Heart right ventricle (tissue), 16 donors: ENCODE results near the gene LEFTY1. TPM values are rescaled to one million over a fixed set of nuclear protein-coding genes. Genes with fewer than 3 reads are reported as not detected.

Experiments
- ATAC-seq, 8 donors: fragments of 200-7000 bp; cut with Tn5 transposase; one replicate each; pipeline ENCODE4 v1.9.1; 2020; ENCODE audit warnings: mild to moderate bottlenecking in 8 of 8, moderate library complexity in 8 of 8, moderate number of reproducible peaks in 1 of 8
- DNase-seq, 2 donors: peaks; one replicate each; pipeline ENCODE4 v3.0.0-alpha.2; 2020
- H3K27ac ChIP-seq, 10 donors: fragments of 200-600 bp; sonication (generic) in 2 of 10; one replicate each; pipeline versions ENCODE4 v1.5.0 to v1.8.0; 2020 to 2022; ENCODE audit warnings: mild to moderate bottlenecking in 3 of 10
- H3K27me3 ChIP-seq, 7 donors: fragments of 200-600 bp; one replicate each; pipeline ENCODE4 v1.8.0; 2021 to 2022; ENCODE audit warnings: mild to moderate bottlenecking in 2 of 7
- H3K36me3 ChIP-seq, 9 donors: fragments of 200-600 bp; sonication (generic) in 1 of 9; one replicate each; pipeline versions ENCODE4 v1.5.0 to v1.8.0; 2020 to 2022; ENCODE audit warnings: mild to moderate bottlenecking in 2 of 9
- H3K4me1 ChIP-seq, 9 donors: fragments of 200-600 bp; sonication (generic) in 1 of 9; one replicate each; pipeline versions ENCODE4 v1.5.0 to v1.8.0; 2020 to 2022; ENCODE audit warnings: mild to moderate bottlenecking in 4 of 9
- H3K4me3 ChIP-seq, 10 donors: fragments of 200-600 bp; sonication (generic) in 2 of 10; one replicate each; pipeline versions ENCODE4 v1.5.0 to v1.8.0; 2020 to 2022; ENCODE audit warnings: mild to moderate bottlenecking in 7 of 10, moderate library complexity in 2 of 10
- H3K9me3 ChIP-seq, 11 donors: fragments of 200-600 bp in 10 of 11; sonication (generic) in 2 of 11; one replicate each; pipeline versions ENCODE4 v1.5.0 to v1.8.0; 2013 to 2022; ENCODE audit warnings: mild to moderate bottlenecking in 2 of 11, control low read depth in 1 of 11, moderate library complexity in 1 of 11
- WGBS, 2 donors: extraction: QIAGEN DNeasy Blood & Tissue Kit; methylation state at CpG; one replicate each; pipeline ENCODE4 v1.1.7; 2013; ENCODE audit warnings: inconsistent platforms in 1 of 2; 5-methylcytosine and 5-hydroxymethylcytosine counted together
- intact Hi-C, 10 donors: fragments of 100-400 bp; cut with DNase I; formaldehyde crosslinking; loops; one replicate each; pipeline versions ENCODE4 v1.11.1 to v1.14.2; 2022
- polyA plus RNA-seq, 2 donors: library from polyadenylated mRNA; stranded (reverse); fragments of 200-250 nt; gene quantifications; one replicate each; pipeline ENCODE4 v1.2.3, GENCODE V29; 2013
- total RNA-seq, 10 donors: library from RNA; stranded (reverse); fragmentation: NEBNext Ultra II Directional in 3 of 10; extraction: Animal tissue kit (Norgen Biotek cat#: 25700) in 3 of 10; gene quantifications; one replicate each; pipeline versions ENCODE4 v1.2.1 to v1.2.4, GENCODE V29; 2021 to 2023
- TF ChIP-seq, protein P1 (sequence below), 9 donors: fragments of 200-600 bp; sonication (generic) in 2 of 9; IDR thresholded peaks; one replicate each; pipeline versions ENCODE4 v1.5.0 to v1.8.0; 2021 to 2022; ENCODE audit warnings: antibody characterized with exemption in 9 of 9, mild to moderate bottlenecking in 5 of 9, moderate library complexity in 1 of 9
- donor health status: Arrhythmogenic right ventricular cardiomyopathy.
- donor health status: ischemic (EF 13 %, LVEDD 7.1; RV severe dilation, severe dysfunction).
- donor health status: healthy with polysubstance abuse.
- donor health status: DM: no; HTN: yes; CAD: no.
- donor health status: DM: no; HTN: no; CAD: no.
- donor health status: ischemic (EF 25% LVEDD 6.9; RV normal size, moderate dysfunction).
- donor health status: ischemic (EF 25% LVEDD 5.7; RV mildly dilated, moderate dysfunction).
- donor health status: healthy.
- donor health status: DM: yes; HTN: yes; CAD: no.
- donor health status: Ischemic cardiomyopathy.
- donor health status: ischemic (EF 35%, LVEDD 5.7; RV mildly dilated, moderate dysfunction).
- donor health status: nonischemic (EF 11% LVEDD 7.7; RV severe dilation, severe dysfunction).
- donor health status: DM: yes; HTN: yes; CAD: no.
- donor health status: PGD.
- donor health status: ischemic (EF 29% LVEDD 5.4; RV normal size, mild dysfunction).
- donor health status: nonischemic (EF 23%, LVEDD 6.1; RV moderate dilation, normal function).

The LEFTY1 gene
- total and polyA plus RNA-seq, 12 donors: 0.15 to 0.77 (median 0.25) TPM; not detected in 3

DNA sequence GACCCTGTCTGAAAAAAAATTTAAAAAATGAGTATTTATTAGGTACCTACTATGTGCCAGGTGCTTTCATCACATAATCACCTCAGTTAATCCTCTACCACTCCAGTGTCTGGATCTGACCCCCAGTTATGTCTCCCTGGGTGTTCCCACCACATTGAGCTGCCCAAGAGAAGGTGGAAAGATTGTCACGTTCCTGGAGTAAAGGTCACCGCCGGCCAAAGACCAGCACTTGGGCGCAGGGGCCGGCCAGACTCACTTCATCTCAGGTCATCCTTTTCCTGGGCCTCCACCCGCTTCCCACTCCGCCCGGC lies 34.4 kb upstream of the LEFTY1 start:
- intact Hi-C loops: loop anchor here in 2 of 10 donors (5.0 kb wide), 2 partner anchors 49 to 54 kb away; no protein-coding TSS in a partner anchor
- TF ChIP-seq, protein P1, sequence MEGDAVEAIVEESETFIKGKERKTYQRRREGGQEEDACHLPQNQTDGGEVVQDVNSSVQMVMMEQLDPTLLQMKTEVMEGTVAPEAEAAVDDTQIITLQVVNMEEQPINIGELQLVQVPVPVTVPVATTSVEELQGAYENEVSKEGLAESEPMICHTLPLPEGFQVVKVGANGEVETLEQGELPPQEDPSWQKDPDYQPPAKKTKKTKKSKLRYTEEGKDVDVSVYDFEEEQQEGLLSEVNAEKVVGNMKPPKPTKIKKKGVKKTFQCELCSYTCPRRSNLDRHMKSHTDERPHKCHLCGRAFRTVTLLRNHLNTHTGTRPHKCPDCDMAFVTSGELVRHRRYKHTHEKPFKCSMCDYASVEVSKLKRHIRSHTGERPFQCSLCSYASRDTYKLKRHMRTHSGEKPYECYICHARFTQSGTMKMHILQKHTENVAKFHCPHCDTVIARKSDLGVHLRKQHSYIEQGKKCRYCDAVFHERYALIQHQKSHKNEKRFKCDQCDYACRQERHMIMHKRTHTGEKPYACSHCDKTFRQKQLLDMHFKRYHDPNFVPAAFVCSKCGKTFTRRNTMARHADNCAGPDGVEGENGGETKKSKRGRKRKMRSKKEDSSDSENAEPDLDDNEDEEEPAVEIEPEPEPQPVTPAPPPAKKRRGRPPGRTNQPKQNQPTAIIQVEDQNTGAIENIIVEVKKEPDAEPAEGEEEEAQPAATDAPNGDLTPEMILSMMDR (IDR thresholded peaks at IDR 0.05): no peak
- Histone ChIP-seq H3K27ac (peak overlapping the region; percentile 74 to 98 (median 93)), H3K4me3 (peak overlapping the region; percentile 63 to 95 (median 82)), H3K27me3 (no peaks in the 10 kb centered on the region), H3K36me3 (peaks cover 0 to 39% (median 0%) of the 10 kb centered on the region in 9 donors), H3K4me1 (peaks cover 5 to 45% (median 27%) of the 10 kb centered on the region in 9 donors), H3K9me3 (no peaks in the 10 kb centered on the region)
- ATAC-seq: peak in 2 of 8 donors; percentile 1 to 6
- no peak for DNase-seq
- 3 to 4% methylated on average over 8 of the region's 8 CpGs for WGBS, 2 donors

DNA sequence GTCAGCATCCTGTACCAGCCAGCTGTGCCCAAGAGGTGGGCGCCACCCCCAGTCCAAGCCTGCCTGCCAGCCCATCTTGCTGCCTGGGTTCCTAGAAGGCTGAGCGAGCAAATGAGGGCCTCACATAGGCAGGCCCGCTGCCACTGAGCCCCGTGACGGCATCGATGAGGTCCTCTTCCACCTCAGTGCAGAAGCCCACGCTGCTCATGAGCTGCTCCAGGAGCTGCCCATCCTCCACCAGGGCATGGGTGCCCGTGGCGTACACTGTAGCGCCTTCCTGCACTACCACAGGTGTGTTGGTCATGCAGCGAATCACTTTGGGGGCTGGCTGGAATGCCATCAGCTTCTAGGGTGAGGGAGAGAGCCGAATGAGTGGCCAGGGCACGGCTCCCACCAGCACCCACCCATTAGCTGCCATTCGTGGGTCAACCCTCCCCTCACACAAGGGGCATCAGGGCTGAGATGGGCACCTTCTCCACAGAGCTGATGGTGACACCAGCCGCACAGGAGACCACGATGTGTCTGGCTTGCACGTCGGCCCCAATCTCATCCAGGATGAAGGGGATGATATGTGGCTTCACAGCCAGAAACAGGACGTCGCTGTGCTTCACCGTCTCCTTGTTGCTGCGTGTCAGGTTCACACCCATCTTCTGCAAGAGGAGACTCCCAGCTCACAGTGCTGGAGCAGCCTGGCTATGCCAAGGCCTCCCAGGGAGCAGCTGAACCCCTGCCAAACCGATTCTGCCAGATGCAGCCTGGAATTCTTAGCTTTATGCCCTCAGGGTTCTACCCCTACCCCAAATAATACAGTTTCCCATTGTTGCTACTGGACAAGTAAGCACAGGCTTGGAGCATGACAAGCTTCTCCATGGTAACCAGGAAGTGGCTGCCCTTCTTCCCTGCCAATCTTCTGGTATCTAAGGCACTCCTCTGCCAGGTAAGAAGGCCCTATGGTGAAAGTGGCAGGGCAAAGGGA lies 33.1 kb upstream of the LEFTY1 start:
- DNase-seq (no peak), ATAC-seq (no peak)
- H3K4me3 ChIP-seq: no peak overlapping the region
- no peaks in the 10 kb centered on the region for H3K9me3 ChIP-seq
- TF ChIP-seq, protein P1 (IDR thresholded peaks at IDR 0.05): no peak
- no peak overlapping the region for H3K27ac ChIP-seq
- H3K4me1 ChIP-seq: peaks cover 5 to 45% (median 27%) of the 10 kb centered on the region in 9 donors
- intact Hi-C loops: loop anchor here in 2 of 10 donors (5.0 kb wide), 2 partner anchors 50 to 55 kb away; no protein-coding TSS in a partner anchor
- 93 to 95% methylated on average over 23 of the region's 23 CpGs for WGBS, 2 donors
- peaks cover 0 to 52% (median 8%) of the 10 kb centered on the region in 9 donors for H3K36me3 ChIP-seq
- H3K27me3 ChIP-seq: no peaks in the 10 kb centered on the region

DNA sequence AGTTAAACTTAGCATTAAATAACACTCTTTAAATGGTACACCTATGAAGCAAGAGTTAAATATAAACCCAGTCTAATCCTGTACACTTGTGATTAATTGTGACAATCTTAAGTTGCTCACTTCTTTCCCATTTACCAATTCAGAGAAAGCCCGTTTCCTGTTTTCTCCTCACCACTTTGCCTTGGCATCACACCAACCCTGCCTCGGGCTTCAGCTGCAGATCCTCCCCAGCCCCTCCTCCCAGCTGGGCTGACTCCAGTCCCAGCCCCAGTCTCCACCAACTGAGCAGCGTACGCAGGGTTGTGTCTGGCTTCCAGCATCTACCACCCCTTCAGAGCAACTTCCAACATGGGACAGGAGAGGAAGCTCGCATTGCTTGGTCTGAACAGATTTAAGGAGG lies 31.0 kb upstream of the LEFTY1 start:
- TF ChIP-seq, protein P1 (IDR thresholded peaks at IDR 0.05): no peak
- Histone ChIP-seq H3K9me3 (no peaks in the 10 kb centered on the region), H3K27me3 (no peaks in the 10 kb centered on the region), H3K4me3 (no peak overlapping the region), H3K36me3 (peaks cover 0 to 72% (median 8%) of the 10 kb centered on the region in 9 donors), H3K4me1 (peaks cover 5 to 43% (median 27%) of the 10 kb centered on the region in 9 donors), H3K27ac (peak overlapping the region in 4 of 10 donors; percentile 7 to 49 (median 30))
- intact Hi-C loops: loop anchor here in 4 of 10 donors (5.0 to 10.0 kb wide), 4 partner anchors 38 to 57 kb away; partner anchors contain the start of gene TMEM63A (in 1 of the 4)
- peak; percentile 67 to 69 for DNase-seq
- 30 to 39% methylated on average over 5 of the region's 5 CpGs for WGBS, 2 donors
- peak in 2 of 8 donors; percentile 11 to 15 for ATAC-seq

DNA sequence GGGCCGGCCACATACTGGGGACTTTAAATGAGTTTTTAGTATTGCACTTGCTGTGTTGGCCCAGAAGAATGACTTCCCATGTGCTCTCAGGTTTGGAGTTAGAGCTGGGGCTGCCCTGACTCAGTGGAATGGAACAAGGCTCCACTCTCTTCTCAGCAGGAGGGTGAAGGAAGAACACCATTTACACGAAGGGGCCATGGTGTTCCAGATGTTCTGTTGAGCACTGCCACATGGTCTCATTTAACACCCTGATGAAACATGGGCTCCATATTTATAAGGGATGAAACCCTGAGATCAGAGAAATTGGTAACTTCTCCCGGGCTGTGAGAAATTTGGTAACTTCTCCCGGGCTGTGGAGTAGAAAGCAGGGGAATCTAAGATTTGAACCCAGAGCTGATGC lies 29.3 kb upstream of the LEFTY1 start:
- WGBS, 2 donors: 91 to 94% methylated on average over 4 of the region's 4 CpGs
- ATAC-seq (no peak), DNase-seq (no peak)
- H3K27me3 ChIP-seq: no peaks in the 10 kb centered on the region
- no peaks in the 10 kb centered on the region for H3K9me3 ChIP-seq
- H3K27ac ChIP-seq: no peak overlapping the region
- intact Hi-C loops: loop anchor here in 3 of 10 donors (5.0 to 10.0 kb wide), 2 partner anchors 36 to 57 kb away; partner anchors contain the start of gene TMEM63A (in 1 of the 3)
- H3K36me3 ChIP-seq: peaks cover 0 to 88% (median 8%) of the 10 kb centered on the region in 9 donors
- TF ChIP-seq, protein P1 (IDR thresholded peaks at IDR 0.05): no peak
- H3K4me1 ChIP-seq: peaks cover 3 to 36% (median 20%) of the 10 kb centered on the region in 9 donors
- no peak overlapping the region for H3K4me3 ChIP-seq
